HG02885 (cell line): ENCODE measurements around the gene EZH2.

Experiments used
- ATAC-seq: cut with Tn5 transposase; IDR thresholded peaks from one replicate; pipeline ENCODE4 v1.9.1; 2021; ENCODE audit warnings: mild to moderate bottlenecking; ENCODE audit not compliant: unreplicated experiment, poor library complexity

The EZH2 gene

DNA sequence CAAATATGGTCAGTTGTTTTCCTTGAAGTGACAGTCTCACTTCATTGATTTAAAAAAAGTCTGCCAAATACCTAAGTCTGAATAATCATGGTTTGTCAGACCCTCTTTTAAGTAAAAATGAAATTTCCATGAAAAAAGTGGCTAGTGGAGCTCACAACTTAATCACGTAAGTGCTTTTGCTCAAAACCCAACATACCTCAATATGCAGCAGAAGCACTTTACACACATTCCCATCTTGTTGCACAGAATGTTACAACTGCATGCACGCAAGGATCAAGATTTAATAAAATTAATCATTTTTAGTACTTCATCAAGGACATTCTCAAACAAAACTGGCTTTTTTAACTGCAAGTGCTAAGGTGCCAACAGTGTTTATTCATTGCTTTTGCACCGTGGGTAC, 21.6 kb downstream of the EZH2 start:
- ATAC-seq, result no peak

DNA sequence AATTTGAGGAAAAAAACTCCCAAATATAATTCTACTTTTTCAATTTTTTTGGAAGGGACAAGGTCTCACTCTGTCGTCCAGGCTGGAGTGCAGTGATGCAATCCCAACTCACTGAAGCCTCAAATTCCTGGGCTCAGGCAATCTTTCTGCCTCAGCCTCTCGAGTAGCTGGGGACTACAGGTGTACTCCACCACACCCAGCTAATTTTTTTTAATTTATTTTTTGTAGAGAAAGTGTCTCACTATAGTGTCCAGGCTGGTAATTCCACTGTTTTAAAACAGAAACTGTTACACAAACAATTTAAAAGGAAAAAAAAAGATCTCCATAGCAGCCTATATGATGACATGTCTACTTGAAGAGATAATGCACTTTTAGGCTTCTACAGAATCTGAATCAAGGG, 25.6 kb downstream of the EZH2 start:
- ATAC-seq, result no peak

GRCh38 chr7:148856891-148857290, 27.2 kb downstream of the EZH2 start:
- peak; percentile 43 for ATAC-seq

DNA sequence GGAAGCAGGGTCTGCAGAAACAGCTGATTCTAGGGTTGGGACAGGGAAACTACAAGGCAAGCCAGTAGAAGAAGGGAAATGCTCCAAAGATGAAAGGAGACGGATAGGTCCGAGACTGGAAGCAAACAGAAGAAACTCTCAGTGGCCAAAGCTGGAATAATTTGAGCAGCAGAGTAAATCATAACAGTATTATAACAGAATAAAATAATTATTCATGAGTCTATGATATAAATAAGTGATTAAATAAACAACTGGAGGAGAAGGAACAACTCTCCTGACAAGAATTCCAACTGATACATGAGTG, 27.6 kb downstream of the EZH2 start:
- ATAC-seq, result no peak

DNA sequence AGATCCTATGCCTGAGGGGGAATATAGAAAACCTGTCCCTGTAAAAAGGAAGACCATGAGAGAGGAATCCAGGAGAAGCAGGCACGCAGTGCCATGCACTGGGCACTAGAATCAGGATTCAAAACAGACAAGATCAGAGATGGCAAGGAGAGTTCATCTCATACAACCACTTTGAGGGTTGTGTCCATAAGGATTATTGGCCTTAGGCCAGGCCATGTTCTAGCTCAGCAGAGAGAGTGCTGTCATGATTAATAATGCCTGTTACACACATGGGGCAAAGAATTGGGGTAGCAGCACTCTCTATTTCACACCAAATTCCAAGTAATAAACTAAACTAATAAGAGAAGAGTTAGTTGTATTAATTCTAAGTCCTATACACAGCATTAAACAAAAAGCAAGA, 29.1 kb downstream of the EZH2 start:
- no peak for ATAC-seq

DNA sequence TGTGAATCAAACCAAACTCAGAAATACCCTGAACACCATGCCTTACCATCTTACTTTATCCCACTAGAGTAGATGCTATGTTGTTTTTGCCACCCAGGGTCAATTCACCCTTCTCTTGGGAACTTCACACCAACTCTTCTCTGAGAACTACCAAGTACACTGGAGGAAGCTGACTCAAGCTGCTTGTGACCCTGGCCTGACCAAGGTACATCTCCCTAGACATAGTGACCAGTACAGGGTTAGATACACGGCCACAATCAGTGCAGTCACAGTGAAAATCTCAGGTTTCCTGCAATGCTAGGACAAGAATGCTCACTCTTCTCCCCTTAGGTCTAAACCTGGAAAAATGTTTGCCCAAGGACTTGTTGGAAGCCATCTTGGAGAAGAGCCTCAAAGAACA, 31.8 kb downstream of the EZH2 start:
- no peak for ATAC-seq

DNA sequence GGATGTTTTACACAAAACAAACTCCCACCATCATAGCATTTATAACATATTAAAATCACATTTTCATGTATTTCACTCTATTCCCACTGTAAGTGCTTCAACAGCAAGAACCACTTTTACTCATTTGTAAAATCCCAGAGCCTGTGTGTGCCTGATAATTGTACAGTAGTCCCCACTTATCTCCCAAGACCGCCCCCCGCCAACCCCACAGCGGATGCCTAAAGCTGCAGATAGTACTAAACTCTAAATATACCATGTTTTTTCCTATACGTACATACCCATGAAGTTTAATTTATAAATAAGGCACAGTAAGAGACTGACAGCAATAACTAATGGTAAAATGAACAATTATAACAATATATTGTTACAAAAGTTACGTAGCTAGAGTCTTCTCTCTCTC, 33.5 kb downstream of the EZH2 start:
- ATAC-seq, result no peak

DNA sequence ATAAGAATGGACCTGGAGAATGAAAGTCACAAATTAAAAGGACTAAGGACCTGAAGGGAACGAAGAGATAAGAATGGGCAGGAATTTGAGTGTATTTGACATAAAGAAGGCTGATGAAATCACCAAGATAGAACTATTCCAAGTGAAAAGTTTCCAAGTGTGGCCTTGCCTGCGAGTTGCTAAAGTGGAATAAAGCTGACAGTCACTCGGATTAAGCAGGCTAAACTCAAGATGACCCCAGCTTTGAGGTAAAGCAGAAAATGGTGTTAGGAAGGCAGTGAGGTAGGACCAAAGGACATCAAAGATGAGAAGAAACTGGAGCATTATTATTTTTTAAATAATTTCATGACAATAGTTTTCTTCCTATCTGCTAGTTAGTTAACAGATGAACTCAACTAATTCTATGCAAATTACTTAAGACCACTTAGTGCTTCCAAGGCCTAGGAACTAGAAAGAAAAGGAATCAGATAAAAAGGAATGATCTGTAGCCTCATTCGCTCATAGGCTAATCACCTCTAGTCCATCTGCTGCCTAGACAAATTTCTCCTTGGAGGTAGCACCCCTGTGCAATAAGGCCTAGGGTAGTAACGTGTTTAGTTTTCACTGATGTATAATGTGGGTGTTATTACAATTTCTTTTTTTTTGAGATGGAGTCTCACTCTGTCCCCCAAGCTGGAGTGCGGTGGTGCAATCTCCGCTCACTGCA, 34.5 kb downstream of the EZH2 start:
- ATAC-seq, result no peak

DNA sequence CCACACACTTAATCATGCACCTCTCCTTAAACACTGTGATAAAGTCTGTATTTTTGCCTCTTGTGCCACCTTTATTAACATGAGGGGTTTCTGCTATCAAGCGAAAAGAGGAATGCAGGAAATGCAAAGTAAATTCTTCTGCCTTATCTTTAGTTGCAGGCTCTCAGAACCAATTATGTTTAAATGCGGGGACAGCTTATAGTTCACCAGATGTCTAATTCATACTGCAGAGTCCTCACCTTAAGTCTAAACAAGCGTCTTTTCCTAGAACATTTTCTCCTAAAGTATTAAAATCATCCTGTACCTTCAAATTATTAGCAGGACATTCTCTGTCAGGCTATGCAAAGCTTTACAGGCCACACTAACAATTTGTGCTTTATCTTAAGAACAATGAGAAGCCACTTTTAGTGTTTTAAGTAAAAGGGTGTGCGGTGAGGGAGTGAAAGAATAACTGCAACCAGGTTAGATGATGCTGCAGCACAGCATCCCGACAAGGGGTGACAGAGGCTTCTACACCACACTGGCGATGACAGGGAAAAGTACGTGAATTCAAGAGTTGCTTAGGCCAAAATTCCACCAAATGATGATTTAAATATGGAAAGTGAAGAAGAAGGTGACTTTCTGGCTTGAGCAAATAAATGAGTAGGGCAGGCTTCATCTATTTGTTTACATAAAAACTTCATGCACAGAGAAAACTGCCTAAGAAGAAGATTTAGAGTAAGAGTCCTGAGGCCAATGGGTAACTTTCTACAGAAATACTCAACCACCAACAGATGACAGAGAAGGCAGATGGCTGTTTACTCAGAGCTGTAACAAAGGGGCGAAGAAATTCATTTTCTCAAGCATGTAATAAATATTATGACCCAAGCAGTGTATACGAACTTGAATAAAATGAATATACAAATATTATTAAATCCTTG, 36.0 kb downstream of the EZH2 start:
- no peak for ATAC-seq

- no peak for ATAC-seq
These were observed 45.2 kb downstream of the EZH2 start for GRCh38 chr7:148838905-148839304.

DNA sequence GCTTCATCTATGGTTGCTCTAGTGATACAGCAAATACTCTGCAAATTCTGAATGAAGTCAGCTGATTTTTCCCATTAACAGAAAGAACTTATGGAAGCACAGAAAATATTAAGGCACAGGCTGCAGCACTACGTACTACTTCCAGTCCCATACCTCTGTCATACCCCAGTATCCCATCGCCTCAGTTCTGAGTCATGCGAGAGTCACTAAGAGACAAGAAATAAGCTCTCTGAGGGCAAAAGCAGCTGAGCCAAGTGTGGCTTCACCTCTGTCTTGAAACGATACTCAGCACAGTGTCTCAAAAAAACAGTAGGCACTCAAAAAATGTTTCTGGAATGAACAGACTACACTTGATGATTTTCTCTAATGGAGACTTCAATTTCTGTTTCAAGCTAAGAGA, 48.2 kb downstream of the EZH2 start:
- no peak for ATAC-seq

DNA sequence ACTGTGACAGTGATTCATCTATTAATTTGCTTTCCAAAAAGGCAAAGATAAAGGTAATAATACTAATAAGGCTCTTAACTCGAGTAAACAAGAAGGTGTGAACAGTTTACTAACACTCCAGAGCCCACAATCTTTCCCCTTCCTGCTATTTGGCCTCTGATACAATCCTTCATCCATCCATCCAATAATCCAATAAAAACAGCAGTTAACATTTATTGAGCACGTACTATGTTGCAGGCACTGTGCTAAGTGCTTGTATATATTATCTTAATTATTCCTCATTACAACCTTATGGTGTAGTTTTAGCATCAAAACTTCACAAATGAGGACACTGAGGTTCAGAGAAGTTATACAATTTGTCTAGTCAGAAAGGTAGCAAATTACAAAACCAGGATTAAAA, 49.5 kb downstream of the EZH2 start:
- ATAC-seq, result no peak

DNA sequence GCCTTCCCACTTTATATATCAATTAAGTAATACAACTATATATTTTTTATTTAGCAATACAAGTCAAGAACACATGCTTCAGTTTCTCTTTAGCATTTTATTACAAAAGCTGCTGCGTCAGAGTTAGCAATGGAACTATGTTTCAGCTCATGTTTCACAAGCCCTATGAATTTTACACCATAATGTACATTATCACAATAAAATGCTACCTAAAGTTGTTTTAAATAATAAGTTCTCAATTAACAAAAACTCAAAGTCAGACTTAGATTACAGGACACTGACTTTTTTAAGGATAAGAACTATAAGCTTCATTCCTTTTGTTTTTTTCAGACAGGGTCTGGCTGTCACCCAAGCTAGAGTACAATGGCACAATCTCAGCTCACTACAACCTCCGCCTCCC, 52.3 kb downstream of the EZH2 start:
- ATAC-seq, result no peak

DNA sequence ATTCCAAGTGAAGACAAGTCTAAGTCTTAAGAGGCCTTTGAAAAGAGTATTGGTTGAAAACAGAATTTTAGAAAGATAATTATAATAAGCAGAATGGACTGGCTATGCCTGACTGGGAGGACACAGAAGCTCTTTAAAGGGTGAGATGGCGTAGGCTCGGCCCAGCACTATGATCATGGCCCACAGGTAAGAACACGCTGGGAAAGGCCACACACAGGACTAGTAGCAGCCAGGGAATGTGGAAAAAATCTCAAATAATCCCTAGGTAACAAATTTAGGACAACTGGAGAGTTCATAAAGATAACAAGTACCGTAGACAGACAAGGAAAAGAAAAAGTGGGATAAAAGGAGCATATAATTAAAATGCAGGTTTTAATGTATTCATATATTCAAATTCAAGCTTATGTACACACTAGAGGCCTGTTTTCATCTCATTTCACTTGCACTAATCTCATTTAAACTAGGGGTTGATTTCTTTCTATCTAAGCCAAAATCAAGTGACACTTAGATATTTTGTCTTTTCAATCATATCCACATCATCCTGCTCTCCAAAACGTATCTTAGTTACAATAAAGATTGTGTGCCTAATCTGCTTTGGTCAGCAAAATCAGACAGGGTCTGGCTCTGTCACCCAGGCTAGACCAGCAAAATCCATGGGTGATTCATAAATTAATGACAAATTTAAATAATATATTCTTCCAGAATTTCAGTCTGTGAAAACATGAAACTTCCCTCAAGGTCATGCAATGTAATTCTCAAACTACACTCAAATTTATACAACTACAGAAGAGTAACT, 53.0 kb downstream of the EZH2 start:
- ATAC-seq, result no peak

DNA sequence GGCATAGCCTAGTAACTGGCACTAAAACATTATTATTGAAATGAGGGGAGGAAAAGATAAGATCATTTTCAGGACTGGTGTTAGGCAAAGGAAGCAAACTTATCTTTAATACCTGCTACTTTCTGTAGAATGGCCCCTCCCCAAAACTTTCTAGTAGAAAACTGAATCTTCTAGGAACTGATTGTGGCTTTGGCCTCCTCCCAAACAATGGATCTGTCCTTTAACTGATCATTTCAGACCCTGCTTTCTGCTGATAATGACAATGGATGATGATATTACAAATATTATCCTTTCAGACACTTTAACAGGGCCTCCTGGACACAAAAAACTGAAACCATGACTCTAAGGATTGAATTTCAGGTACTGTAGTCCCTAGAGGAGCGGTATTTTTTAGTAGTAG, 55.1 kb downstream of the EZH2 start:
- ATAC-seq, result no peak

GRCh38 chr7:148825338-148825737, 58.8 kb downstream of the EZH2 start:
- no peak for ATAC-seq

- ATAC-seq, result no peak
These were observed 59.2 kb downstream of the EZH2 start for GRCh38 chr7:148824864-148825263.

GRCh38 chr7:148821422-148821821, 62.7 kb downstream of the EZH2 start:
- ATAC-seq, result no peak

- ATAC-seq, result no peak
These were observed 64.3 kb downstream of the EZH2 start for GRCh38 chr7:148819697-148820360.

DNA sequence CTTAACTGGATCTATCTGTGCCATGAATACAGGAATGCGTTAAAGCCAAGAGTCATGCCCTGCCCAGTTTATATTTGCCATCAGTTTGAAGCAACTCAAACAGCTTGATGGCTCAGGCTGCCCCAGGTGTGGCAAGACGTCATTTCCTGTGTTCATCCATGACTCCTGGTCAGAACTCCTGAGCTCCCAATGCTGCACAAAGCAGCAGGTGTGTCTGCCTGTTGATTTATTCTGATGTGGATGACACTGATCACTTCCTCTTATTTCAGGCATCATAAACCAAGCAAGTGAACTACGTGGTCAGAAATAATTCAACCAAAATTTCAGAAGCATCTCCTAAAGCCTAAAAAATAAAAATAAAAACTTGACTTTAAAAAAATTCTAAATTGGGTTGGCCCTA, 68.5 kb downstream of the EZH2 start:
- ATAC-seq, result no peak
